Measurements from ENCODE around the gene UMAD1.

DNA sequence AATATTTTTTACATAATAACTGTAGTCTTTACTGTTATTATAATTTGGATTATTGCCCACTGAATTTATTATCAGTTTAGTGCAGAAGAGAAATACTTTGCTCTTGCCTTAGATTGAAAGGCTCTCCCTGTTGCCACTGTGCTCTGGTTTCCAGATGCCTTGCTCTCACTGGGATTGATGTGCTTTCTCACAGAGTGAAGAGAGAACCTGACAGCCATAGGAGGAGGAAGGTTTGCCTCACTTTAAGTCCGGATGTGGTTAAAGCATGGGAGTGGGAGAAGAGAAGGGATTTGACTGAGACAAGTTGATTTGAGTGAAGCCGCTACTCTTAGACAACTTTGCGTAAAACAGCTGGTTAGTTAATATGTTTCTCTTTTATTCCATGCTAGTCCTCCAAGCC, 146.0 kb downstream of the UMAD1 start:
- TF ChIP-seq, protein P1, sequence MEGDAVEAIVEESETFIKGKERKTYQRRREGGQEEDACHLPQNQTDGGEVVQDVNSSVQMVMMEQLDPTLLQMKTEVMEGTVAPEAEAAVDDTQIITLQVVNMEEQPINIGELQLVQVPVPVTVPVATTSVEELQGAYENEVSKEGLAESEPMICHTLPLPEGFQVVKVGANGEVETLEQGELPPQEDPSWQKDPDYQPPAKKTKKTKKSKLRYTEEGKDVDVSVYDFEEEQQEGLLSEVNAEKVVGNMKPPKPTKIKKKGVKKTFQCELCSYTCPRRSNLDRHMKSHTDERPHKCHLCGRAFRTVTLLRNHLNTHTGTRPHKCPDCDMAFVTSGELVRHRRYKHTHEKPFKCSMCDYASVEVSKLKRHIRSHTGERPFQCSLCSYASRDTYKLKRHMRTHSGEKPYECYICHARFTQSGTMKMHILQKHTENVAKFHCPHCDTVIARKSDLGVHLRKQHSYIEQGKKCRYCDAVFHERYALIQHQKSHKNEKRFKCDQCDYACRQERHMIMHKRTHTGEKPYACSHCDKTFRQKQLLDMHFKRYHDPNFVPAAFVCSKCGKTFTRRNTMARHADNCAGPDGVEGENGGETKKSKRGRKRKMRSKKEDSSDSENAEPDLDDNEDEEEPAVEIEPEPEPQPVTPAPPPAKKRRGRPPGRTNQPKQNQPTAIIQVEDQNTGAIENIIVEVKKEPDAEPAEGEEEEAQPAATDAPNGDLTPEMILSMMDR (IDR thresholded peaks at IDR 0.05; ENCODE audit: insufficient read depth, low read length): no peak
- TF ChIP-seq GABPA (IDR thresholded peaks at IDR 0.05; ENCODE audit: low read depth): no peak
- no peak for TF ChIP-seq POLR2AphosphoS5 (IDR thresholded peaks at IDR 0.05; ENCODE audit: low read depth)
- TF ChIP-seq, protein P2, sequence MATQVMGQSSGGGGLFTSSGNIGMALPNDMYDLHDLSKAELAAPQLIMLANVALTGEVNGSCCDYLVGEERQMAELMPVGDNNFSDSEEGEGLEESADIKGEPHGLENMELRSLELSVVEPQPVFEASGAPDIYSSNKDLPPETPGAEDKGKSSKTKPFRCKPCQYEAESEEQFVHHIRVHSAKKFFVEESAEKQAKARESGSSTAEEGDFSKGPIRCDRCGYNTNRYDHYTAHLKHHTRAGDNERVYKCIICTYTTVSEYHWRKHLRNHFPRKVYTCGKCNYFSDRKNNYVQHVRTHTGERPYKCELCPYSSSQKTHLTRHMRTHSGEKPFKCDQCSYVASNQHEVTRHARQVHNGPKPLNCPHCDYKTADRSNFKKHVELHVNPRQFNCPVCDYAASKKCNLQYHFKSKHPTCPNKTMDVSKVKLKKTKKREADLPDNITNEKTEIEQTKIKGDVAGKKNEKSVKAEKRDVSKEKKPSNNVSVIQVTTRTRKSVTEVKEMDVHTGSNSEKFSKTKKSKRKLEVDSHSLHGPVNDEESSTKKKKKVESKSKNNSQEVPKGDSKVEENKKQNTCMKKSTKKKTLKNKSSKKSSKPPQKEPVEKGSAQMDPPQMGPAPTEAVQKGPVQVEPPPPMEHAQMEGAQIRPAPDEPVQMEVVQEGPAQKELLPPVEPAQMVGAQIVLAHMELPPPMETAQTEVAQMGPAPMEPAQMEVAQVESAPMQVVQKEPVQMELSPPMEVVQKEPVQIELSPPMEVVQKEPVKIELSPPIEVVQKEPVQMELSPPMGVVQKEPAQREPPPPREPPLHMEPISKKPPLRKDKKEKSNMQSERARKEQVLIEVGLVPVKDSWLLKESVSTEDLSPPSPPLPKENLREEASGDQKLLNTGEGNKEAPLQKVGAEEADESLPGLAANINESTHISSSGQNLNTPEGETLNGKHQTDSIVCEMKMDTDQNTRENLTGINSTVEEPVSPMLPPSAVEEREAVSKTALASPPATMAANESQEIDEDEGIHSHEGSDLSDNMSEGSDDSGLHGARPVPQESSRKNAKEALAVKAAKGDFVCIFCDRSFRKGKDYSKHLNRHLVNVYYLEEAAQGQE (IDR thresholded peaks at IDR 0.05; ENCODE audit: insufficient replicate concordance, low read depth): no peak

Data from HL-60 (cell line).